ENCODE data around the gene ARHGEF10L.

Gene ARHGEF10L

DNA sequence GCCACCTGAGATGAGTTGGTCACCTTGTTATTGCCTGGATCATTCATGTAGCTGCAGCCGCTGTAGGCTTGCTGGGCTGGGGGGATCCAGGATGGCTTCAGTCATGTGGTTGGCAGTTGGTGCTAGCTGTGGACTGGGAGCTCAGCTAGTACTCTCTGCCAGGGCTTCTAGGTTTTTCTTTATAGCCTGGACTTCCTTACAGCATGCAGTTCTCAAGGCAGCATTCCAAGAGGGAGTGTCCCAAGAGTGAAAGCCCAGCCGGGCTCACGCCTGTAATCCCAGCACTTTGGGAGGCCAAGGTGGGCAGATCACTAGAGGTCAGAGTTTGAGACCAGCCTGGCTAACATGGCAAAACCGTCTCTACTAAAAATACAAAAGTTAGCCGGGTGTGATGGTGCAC, 192.0 kb downstream of the ARHGEF10L start:
- no peak overlapping the region for H3K4me3 ChIP-seq (ENCODE audit: low read length)
- no peak for DNase-seq (ENCODE audit: low read depth)
- TF ChIP-seq, protein P1, sequence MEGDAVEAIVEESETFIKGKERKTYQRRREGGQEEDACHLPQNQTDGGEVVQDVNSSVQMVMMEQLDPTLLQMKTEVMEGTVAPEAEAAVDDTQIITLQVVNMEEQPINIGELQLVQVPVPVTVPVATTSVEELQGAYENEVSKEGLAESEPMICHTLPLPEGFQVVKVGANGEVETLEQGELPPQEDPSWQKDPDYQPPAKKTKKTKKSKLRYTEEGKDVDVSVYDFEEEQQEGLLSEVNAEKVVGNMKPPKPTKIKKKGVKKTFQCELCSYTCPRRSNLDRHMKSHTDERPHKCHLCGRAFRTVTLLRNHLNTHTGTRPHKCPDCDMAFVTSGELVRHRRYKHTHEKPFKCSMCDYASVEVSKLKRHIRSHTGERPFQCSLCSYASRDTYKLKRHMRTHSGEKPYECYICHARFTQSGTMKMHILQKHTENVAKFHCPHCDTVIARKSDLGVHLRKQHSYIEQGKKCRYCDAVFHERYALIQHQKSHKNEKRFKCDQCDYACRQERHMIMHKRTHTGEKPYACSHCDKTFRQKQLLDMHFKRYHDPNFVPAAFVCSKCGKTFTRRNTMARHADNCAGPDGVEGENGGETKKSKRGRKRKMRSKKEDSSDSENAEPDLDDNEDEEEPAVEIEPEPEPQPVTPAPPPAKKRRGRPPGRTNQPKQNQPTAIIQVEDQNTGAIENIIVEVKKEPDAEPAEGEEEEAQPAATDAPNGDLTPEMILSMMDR (IDR thresholded peaks at IDR 0.05; ENCODE audit: insufficient read depth, low read depth, low read length, missing control alignments) = no peak

- TF ChIP-seq, protein P1 (IDR thresholded peaks at IDR 0.05; ENCODE audit: insufficient read depth, low read depth, low read length, missing control alignments) = no peak
- DNase-seq (ENCODE audit: low read depth) = peak; percentile 7
- H3K4me3 ChIP-seq (ENCODE audit: low read length) = no peak overlapping the region
Observed at GRCh38 chr1:17732475-17732874, 193.0 kb downstream of the ARHGEF10L start.

GRCh38 chr1:17733661-17734060, 194.2 kb downstream of the ARHGEF10L start:
- no peak for DNase-seq (ENCODE audit: low read depth)
- H3K4me3 ChIP-seq (ENCODE audit: low read length) = no peak overlapping the region
- TF ChIP-seq, protein P1 (IDR thresholded peaks at IDR 0.05; ENCODE audit: insufficient read depth, low read depth, low read length, missing control alignments) = no peak

- TF ChIP-seq, protein P1 (IDR thresholded peaks at IDR 0.05; ENCODE audit: insufficient read depth, low read depth, low read length, missing control alignments) = no peak
- no peak for DNase-seq (ENCODE audit: low read depth)
- H3K4me3 ChIP-seq (ENCODE audit: low read length) = no peak overlapping the region
Observed at GRCh38 chr1:17734609-17735008, 195.1 kb downstream of the ARHGEF10L start.

GRCh38 chr1:17735348-17735747, 195.8 kb downstream of the ARHGEF10L start:
- TF ChIP-seq, protein P1 (IDR thresholded peaks at IDR 0.05; ENCODE audit: insufficient read depth, low read depth, low read length, missing control alignments) = no peak
- no peak for DNase-seq (ENCODE audit: low read depth)
- H3K4me3 ChIP-seq (ENCODE audit: low read length) = no peak overlapping the region

DNA sequence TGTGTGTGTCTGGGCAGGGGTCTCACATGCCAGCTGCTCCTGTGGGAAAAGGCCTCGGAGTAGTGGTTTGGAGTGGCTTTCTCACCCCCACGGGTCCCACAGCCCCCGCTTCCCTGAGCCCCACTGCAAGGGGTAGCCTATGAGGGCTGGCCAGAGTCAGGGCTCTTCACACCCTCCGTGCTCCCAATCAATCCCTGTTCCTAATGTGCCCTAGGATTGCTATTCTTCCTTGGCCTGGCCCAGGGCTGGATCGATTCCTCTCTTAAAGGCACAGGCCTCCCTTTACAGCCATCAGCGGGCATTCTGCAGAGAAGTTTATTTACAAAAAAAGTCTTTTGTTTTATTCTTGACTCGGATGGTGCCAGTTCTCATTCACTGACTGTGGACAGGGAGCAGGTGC, 196.3 kb downstream of the ARHGEF10L start:
- TF ChIP-seq, protein P1 (IDR thresholded peaks at IDR 0.05; ENCODE audit: insufficient read depth, low read depth, low read length, missing control alignments) = no peak
- H3K4me3 ChIP-seq (ENCODE audit: low read length) = no peak overlapping the region
- DNase-seq (ENCODE audit: low read depth) = no peak

DNA sequence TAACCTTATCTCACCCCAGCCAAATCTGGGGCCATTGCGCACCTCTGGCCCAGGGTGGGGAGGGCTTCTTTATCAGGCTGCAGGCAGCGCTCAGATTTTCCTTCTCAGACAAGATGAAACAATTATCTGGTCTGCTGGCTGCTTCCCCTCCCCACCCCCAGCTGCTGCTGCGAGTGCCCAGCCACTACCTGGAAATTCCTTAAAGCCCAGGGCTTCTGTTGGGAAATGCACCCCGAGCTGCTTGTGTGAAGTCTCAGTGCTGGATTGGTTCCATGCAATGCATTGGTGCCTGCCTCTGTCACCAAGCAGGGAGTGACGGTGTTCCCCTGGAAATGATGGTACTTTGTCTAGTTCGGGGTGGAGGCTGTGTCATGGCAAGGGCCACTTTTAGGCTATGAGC, 197.1 kb downstream of the ARHGEF10L start:
- TF ChIP-seq, protein P1 (IDR thresholded peaks at IDR 0.05; ENCODE audit: insufficient read depth, low read depth, low read length, missing control alignments) = no peak
- no peak overlapping the region for H3K4me3 ChIP-seq (ENCODE audit: low read length)
- no peak for DNase-seq (ENCODE audit: low read depth)

All from epithelial cell of esophagus (primary cell).